Endodermal cell (in vitro differentiated cells): ENCODE measurements around the gene SERPINE3. TPM values are rescaled to one million over a fixed set of nuclear protein-coding genes. Genes with fewer than 3 reads are reported as not detected.

Source experiments
- DNase-seq: peaks from one replicate; pipeline ENCODE4 v3.0.0-alpha.2; 2017
- H3K27ac ChIP-seq: 2 replicates; pipeline ENCODE4 v1.5.1; 2013; ENCODE audit warnings: mild to moderate bottlenecking, low read depth, low read length, moderate library complexity
- H3K27me3 ChIP-seq: 2 replicates; pipeline ENCODE4 v1.6.1; 2013; ENCODE audit warnings: mild to moderate bottlenecking, low read length, moderate library complexity; ENCODE audit not compliant: insufficient read depth, control insufficient read depth, poor library complexity, severe bottlenecking
- H3K36me3 ChIP-seq: 2 replicates; pipeline ENCODE4 v1.7.0; 2013; ENCODE audit warnings: mild to moderate bottlenecking, low read length, moderate library complexity; ENCODE audit not compliant: control insufficient read depth, insufficient read depth
- H3K4me1 ChIP-seq: one replicate; pipeline ENCODE4 v1.7.0; 2013; ENCODE audit warnings: low read length; ENCODE audit not compliant: control insufficient read depth, insufficient read depth
- H3K4me3 ChIP-seq: 2 replicates; pipeline ENCODE4 v1.5.1; 2013; ENCODE audit warnings: mild to moderate bottlenecking, low read length, moderate library complexity
- H3K9ac ChIP-seq: 2 replicates; pipeline ENCODE4 v1.6.1; 2013; ENCODE audit warnings: mild to moderate bottlenecking, low read length, moderate library complexity; ENCODE audit not compliant: poor library complexity, severe bottlenecking; ENCODE audit errors: extremely low read depth
- H3K9me3 ChIP-seq: 2 replicates; pipeline ENCODE4 v1.6.1; 2013; ENCODE audit warnings: mild to moderate bottlenecking, low read length, moderate library complexity; ENCODE audit not compliant: control insufficient read depth
- H3K27ac Mint-ChIP-seq: 2 replicates; pipeline ENCODE4 v1.8.0; 2020; ENCODE audit warnings: mixed read lengths
- H3K27me3 Mint-ChIP-seq: 2 replicates; pipeline ENCODE4 v1.8.0; 2021; ENCODE audit warnings: mild to moderate bottlenecking, mixed read lengths; ENCODE audit not compliant: insufficient read depth
- H3K36me3 Mint-ChIP-seq: 2 replicates; pipeline ENCODE4 v1.8.0; 2020; ENCODE audit warnings: low read depth, mixed read lengths
- H3K4me1 Mint-ChIP-seq: 2 replicates; pipeline ENCODE4 v1.8.0; 2020; ENCODE audit warnings: mixed read lengths
- H3K4me3 Mint-ChIP-seq: 2 replicates; pipeline ENCODE4 v1.8.0; 2020; ENCODE audit warnings: mild to moderate bottlenecking, moderate library complexity, mixed read lengths
- H3K9me3 Mint-ChIP-seq: 2 replicates; pipeline ENCODE4 v1.8.0; 2020; ENCODE audit warnings: mild to moderate bottlenecking, mixed read lengths
- WGBS, 2 experiments: methylation state at CpG; one replicate each; pipeline versions ENCODE4 v1.1.5 to v1.1.7; 2013; ENCODE audit warnings: missing lambda C conversion rate in 2 of 2, mixed read lengths in 1 of 2; ENCODE audit not compliant: insufficient coverage in 1 of 2, insufficient read length in 1 of 2; 5-methylcytosine and 5-hydroxymethylcytosine counted together
- total RNA-seq, 2 donors: library from RNA; stranded (reverse); fragmentation: NEBNext Ultra II Directional in 1 of 2; extraction: Animal tissue kit (Norgen Biotek cat#: 25700) in 1 of 2; gene quantifications; 2 replicates in 1 of 2; 3 replicates in 1 of 2; pipeline ENCODE4 v1.2.1, GENCODE V29; 2021
- TF ChIP-seq, protein P1 (sequence below): fragments of 200-600 bp; sonication (generic); conservative IDR thresholded peaks from 2 replicates; pipeline ENCODE4 v1.5.0; 2021; ENCODE audit warnings: antibody characterized with exemption, mild to moderate bottlenecking

The SERPINE3 gene
- total RNA-seq, 2 donors from 2014 or later, result 0.89 TPM; not detected in 1

DNA sequence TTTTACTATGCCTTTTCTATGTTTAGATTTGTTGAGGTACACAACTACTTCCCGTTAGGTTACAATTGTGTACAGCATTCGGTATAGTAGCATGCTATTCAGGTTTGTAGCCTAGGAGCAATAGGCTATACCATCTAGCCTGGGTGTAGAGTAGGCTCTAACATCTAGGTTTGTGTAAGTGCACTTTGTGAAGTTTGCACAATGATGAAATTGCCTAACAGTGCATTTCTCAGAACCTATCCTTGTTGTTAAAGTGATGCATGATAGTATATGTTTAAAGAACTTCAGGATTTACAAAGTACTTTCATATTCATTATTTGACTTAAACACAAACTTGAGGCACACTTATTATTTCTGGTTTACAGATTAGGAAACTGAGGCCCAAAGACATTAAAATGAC lies 11.5 kb upstream of the SERPINE3 start:
- no peaks in the 10 kb centered on the region for H3K36me3 Mint-ChIP-seq
- Histone ChIP-seq H3K9ac (no peak overlapping the region), H3K4me3 (no peak overlapping the region), H3K27me3 (no peaks in the 10 kb centered on the region), H3K27ac (no peak overlapping the region), H3K36me3 (no peaks in the 10 kb centered on the region), H3K4me1 (peaks cover 4% of the 10 kb centered on the region), H3K9me3 (no peaks in the 10 kb centered on the region)
- H3K27ac Mint-ChIP-seq, result no peak overlapping the region
- TF ChIP-seq, protein P1, sequence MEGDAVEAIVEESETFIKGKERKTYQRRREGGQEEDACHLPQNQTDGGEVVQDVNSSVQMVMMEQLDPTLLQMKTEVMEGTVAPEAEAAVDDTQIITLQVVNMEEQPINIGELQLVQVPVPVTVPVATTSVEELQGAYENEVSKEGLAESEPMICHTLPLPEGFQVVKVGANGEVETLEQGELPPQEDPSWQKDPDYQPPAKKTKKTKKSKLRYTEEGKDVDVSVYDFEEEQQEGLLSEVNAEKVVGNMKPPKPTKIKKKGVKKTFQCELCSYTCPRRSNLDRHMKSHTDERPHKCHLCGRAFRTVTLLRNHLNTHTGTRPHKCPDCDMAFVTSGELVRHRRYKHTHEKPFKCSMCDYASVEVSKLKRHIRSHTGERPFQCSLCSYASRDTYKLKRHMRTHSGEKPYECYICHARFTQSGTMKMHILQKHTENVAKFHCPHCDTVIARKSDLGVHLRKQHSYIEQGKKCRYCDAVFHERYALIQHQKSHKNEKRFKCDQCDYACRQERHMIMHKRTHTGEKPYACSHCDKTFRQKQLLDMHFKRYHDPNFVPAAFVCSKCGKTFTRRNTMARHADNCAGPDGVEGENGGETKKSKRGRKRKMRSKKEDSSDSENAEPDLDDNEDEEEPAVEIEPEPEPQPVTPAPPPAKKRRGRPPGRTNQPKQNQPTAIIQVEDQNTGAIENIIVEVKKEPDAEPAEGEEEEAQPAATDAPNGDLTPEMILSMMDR, result no peak
- peaks cover 12% of the 10 kb centered on the region for H3K27me3 Mint-ChIP-seq
- DNase-seq, result no peak
- H3K4me1 Mint-ChIP-seq, result no peaks in the 10 kb centered on the region
- WGBS, 2 experiments, result 96 to 100% methylated on average over 2 of the region's 2 CpGs
- H3K4me3 Mint-ChIP-seq, result no peak overlapping the region
- no peaks in the 10 kb centered on the region for H3K9me3 Mint-ChIP-seq

DNA sequence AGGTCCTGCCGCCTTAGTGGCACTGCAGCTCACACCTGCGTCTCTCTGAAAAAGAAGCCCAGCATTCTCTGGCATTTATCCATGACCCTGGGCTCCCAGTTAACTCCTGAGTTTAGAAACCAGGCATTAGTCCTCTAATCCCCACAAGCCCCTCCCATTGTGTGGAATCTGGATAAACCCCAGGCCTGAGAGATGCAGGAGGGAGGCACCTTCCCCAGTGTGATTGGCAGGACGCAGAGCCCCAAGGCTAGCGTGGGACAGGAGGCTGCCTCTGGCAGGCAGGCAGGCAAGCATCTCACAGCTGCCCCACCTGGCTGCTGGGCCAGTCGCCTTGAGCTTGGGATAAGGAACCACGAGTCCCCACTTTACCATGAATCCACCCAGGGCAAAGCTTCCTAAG lies 11.0 kb upstream of the SERPINE3 start:
- no peaks in the 10 kb centered on the region for H3K9me3 Mint-ChIP-seq
- peak; percentile 95 for DNase-seq
- H3K4me3 Mint-ChIP-seq, result no peak overlapping the region

DNA sequence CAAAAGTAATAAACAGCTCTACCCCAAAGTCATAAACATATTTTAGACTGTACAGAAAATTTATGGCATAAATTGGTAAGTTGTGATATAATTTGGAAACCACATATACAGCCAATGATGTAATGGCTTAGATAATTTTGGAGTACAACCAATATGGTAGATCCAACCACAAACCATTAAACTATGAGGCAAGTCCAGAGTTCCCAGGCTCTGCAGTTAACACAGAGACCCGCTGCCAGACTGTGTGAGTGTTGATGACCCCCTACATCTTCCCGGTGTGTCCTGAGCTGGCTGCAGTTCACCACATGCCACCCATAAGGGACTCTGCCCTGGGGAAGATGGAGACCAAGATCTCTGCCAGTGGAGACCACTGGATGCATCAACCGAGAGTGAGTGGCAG lies 9.9 kb upstream of the SERPINE3 start:
- no peaks in the 10 kb centered on the region for H3K9me3 Mint-ChIP-seq
- no peak overlapping the region for H3K9ac ChIP-seq
- H3K27ac Mint-ChIP-seq, result no peak overlapping the region
- no peak overlapping the region for H3K27ac ChIP-seq
- H3K4me3 Mint-ChIP-seq, result no peak overlapping the region
- DNase-seq, result no peak
- H3K27me3 ChIP-seq, result no peaks in the 10 kb centered on the region
- H3K36me3 ChIP-seq, result no peaks in the 10 kb centered on the region
- H3K27me3 Mint-ChIP-seq, result peaks cover 6% of the 10 kb centered on the region
- H3K4me1 ChIP-seq, result peaks cover 4% of the 10 kb centered on the region
- 88 to 100% methylated on average over 1 to 3 of the region's 3 CpGs for WGBS, 2 experiments
- TF ChIP-seq, protein P1, result no peak
- H3K36me3 Mint-ChIP-seq, result no peaks in the 10 kb centered on the region
- H3K4me3 ChIP-seq, result no peak overlapping the region
- H3K4me1 Mint-ChIP-seq, result no peaks in the 10 kb centered on the region
- no peaks in the 10 kb centered on the region for H3K9me3 ChIP-seq

More for the DNA sequence above, 11.0 kb upstream of the SERPINE3 start:
- H3K4me1 ChIP-seq, result peaks cover 4% of the 10 kb centered on the region
- no peaks in the 10 kb centered on the region for H3K27me3 ChIP-seq
- H3K36me3 ChIP-seq, result no peaks in the 10 kb centered on the region
- no peak overlapping the region for H3K27ac Mint-ChIP-seq
- no peaks in the 10 kb centered on the region for H3K9me3 ChIP-seq
- H3K9ac ChIP-seq, result no peak overlapping the region
- H3K36me3 Mint-ChIP-seq, result no peaks in the 10 kb centered on the region
- no peak overlapping the region for H3K27ac ChIP-seq
- TF ChIP-seq, protein P1, result peak; percentile 38
- 55 to 63% methylated on average over 4 to 5 of the region's 6 CpGs for WGBS, 2 experiments
- no peaks in the 10 kb centered on the region for H3K4me1 Mint-ChIP-seq
- H3K4me3 ChIP-seq, result no peak overlapping the region
- H3K27me3 Mint-ChIP-seq, result peaks cover 8% of the 10 kb centered on the region
